SK-N-MC (cell line): ENCODE data around the gene BLZF1.

Source experiments
- EZH2 ChIP-seq: fragments of 200-600 bp; sonication (generic); IDR thresholded peaks from one replicate; pipeline ENCODE4 v1.6.1; 2017; ENCODE audit warnings: antibody characterized with exemption
- FOXP2 ChIP-seq: optimal IDR thresholded peaks from 2 replicates; pipeline ENCODE3; 2011; ENCODE audit warnings: mild to moderate bottlenecking, moderate library complexity; ENCODE audit not compliant: insufficient read depth; ENCODE audit errors: extremely low read length, control extremely low read depth
- POLR2AphosphoS5 ChIP-seq: IDR thresholded peaks from 2 replicates; pipeline ENCODE4 v1.6.1; 2012; ENCODE audit warnings: mild to moderate bottlenecking, low read depth, low read length, borderline replicate concordance

DNA sequence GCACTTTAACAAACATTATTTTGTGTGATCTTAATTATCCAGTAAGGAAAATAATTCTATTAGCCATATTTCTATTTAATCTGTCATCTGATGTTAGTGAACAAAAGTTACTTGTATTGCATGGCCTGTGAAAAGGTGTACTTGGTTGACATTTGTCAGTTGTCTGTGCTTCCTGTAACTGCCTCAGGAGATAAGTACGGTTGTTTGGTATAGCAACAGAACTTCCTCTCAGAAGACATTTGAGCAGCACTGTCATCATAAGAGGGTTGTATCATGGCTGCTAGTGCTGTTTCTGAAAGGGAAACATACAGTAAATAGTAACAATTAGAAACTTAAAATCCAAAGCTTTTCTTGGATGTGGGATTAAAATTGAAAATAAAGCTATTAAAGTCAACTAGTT, 3.4 kb downstream of the BLZF1 start:
- TF ChIP-seq POLR2AphosphoS5, result no peak
- TF ChIP-seq EZH2, result no peak
- no peak for TF ChIP-seq FOXP2
